Epithelial cell of esophagus (primary cell): ENCODE measurements around the gene NSFL1C.

Experiments used
- DNase-seq: peaks from one replicate; pipeline ENCODE4 v3.0.0; 2010; ENCODE audit warnings: low read depth
- H3K4me3 ChIP-seq: 2 replicates; pipeline ENCODE4 v1.5.1; 2011; ENCODE audit warnings: mild to moderate bottlenecking, low read length, control low read depth
- TF ChIP-seq, protein P1 (sequence below): IDR thresholded peaks from 2 replicates; pipeline ENCODE4 v1.5.1; 2011; ENCODE audit warnings: low read depth, mild to moderate bottlenecking, low read length, control low read depth, inconsistent platforms; ENCODE audit not compliant: insufficient read depth; ENCODE audit errors: missing control alignments

NSFL1C gene

DNA sequence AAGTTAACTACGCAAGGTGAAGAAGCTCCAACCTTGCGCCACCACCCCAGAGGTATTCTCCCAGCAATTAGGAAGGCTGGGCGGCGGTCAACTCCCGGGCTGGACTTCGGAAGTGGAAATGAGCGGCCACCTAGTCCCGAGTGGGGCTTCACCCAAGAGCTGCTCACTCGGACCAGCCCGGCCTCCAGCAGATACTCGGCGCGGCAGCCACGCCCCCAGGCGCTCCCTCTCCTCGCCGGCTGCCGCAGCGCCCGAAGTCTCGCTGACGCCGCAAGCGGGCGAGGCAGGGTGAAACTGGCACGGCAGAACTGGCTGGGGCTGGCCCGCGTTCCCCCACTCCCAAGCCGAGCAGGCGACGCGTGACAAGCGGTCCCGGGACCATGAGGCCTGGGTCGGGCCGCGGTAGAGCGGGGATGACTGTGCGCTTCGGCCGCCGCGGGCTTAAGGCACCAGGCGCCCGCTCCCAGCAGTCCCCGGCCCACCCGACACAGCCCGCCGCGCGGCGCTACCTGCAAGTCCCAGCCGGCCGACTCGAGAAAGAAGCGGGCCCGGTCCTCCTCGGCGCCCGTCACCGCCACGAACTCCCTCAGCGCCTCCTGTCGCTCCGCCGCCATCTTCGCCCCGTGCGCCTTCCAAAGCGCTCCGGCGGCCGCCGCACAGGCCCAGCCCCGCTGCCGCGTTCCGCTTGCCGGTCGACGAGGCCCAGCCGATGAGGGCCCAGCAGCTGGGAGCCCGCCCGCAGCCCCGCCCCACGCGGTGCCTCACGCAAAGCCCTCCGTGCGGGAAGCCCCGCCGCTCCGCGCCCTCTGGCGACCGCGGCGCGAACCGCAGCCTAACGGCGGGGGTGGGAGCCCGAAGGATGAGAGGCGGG lies at the start of gene NSFL1C:
NSFL1C (minus strand) TSS at position 639 of the 871 bp plus-strand sequence; CDS start at position 614, 25 bp downstream.
- TF ChIP-seq, protein P1, sequence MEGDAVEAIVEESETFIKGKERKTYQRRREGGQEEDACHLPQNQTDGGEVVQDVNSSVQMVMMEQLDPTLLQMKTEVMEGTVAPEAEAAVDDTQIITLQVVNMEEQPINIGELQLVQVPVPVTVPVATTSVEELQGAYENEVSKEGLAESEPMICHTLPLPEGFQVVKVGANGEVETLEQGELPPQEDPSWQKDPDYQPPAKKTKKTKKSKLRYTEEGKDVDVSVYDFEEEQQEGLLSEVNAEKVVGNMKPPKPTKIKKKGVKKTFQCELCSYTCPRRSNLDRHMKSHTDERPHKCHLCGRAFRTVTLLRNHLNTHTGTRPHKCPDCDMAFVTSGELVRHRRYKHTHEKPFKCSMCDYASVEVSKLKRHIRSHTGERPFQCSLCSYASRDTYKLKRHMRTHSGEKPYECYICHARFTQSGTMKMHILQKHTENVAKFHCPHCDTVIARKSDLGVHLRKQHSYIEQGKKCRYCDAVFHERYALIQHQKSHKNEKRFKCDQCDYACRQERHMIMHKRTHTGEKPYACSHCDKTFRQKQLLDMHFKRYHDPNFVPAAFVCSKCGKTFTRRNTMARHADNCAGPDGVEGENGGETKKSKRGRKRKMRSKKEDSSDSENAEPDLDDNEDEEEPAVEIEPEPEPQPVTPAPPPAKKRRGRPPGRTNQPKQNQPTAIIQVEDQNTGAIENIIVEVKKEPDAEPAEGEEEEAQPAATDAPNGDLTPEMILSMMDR = peak; percentile 65
- peak within 1 kb of the TSS; percentile 75 for H3K4me3 ChIP-seq
- peak; percentile 98 for DNase-seq

GRCh38 chr20:1513801-1514200 lies 47.2 kb upstream of the NSFL1C start:
- no peak for DNase-seq
- H3K4me3 ChIP-seq = no peak overlapping the region
- TF ChIP-seq, protein P1 = no peak

GRCh38 chr20:1509237-1509636 lies 42.6 kb upstream of the NSFL1C start:
- no peak overlapping the region for H3K4me3 ChIP-seq
- TF ChIP-seq, protein P1 = peak; percentile 70
- peak; percentile 50 for DNase-seq

- DNase-seq = peak; percentile 24
- H3K4me3 ChIP-seq = no peak overlapping the region
- TF ChIP-seq, protein P1 = no peak
Measured at GRCh38 chr20:1508574-1508973, 41.9 kb upstream of the NSFL1C start.

GRCh38 chr20:1507276-1507675 lies 40.6 kb upstream of the NSFL1C start:
- TF ChIP-seq, protein P1 = no peak
- H3K4me3 ChIP-seq = no peak overlapping the region
- no peak for DNase-seq

DNA sequence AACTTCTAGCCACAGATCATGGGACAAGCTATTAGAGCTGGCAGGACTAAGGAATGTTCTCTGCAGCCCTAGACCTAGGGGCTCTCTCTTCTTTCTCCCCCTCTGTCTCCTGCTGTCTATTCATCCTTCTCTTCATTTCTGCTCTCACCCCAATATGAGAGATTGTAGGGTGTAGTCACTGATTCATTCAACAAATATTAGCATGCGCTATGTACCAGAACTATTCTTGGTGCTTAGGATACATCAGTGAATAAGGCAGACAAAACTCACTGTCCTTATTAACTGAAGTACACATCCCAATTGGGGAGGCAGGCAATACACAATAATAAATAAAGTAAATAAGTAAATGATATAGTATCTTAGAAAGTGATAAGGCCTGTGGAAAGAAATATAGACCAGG lies 39.2 kb upstream of the NSFL1C start:
- peak; percentile 63 for DNase-seq
- TF ChIP-seq, protein P1 = no peak
- H3K4me3 ChIP-seq = no peak overlapping the region
